ENCODE results near the gene TNFSF13.

Gene TNFSF13

DNA sequence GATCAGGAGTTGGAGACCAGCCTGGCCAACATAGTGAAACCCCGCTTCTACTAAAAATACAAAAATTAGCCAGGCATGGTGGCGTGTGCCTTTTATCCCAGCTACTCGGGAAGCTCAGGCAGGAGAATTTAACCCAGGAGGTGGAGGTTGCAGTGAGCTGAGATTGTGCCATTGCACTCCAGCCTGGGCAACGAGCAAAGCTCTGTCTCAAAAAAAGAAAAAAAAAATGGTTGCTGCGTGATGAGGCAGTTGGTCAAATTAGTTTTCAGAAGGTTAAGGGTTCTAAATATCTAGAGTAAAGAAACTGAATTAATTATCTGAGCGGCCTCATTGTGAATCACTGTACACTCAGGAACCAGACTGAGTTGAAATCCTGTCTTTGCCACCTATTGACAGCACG, 17.4 kb downstream of the TNFSF13 start:
- no peak for DNase-seq

DNA sequence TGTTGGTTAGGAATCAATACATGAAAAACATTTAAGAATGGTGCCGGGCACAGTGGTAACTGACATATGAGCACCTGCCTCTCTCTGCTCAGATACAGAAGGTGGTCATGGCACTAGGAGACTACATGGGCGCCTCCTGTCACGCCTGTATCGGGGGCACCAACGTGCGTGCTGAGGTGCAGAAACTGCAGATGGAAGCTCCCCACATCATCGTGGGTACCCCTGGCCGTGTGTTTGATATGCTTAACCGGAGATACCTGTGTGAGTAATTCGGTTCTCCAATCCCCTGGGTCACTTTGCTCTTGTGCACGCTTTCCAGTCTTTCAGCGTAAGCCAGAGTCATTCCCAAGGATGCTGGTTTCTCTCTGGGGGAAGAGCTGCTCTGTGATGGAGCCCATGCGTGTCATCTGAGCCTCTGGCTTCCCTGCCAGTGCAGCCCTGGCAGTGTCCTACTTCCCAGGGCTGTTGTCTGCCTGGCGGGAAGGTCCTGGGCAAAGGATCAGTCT, 17.9 kb downstream of the TNFSF13 start:
- DNase-seq, result no peak

DNA sequence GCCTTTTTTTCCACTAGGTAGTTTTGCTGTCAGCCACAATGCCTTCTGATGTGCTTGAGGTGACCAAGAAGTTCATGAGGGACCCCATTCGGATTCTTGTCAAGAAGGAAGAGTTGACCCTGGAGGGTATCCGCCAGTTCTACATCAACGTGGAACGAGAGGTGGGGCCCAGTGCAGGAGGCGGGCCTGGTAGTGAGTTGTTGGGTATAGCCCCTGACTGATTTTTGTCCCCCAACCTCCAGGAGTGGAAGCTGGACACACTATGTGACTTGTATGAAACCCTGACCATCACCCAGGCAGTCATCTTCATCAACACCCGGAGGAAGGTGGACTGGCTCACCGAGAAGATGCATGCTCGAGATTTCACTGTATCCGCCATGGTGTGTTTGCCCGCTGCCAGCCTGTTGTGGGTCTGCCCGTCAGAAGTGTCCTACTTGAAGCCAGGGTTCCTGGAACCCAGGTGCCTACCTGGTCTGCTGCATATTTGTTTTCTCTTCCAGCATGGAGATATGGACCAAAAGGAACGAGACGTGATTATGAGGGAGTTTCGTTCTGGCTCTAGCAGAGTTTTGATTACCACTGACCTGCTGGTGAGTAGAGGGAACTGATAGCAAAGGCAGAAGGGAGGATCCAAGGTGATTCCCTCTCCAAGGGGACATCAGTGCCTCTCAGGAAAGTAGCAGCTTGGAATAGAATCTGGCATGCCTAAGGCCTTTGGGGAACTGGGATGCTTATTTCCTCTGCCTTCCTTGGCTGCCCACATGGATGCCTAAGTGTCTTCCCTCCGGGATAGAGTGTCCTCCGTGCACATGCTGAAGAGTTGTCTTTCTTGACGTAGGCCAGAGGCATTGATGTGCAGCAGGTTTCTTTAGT, 19.0 kb downstream of the TNFSF13 start:
- no peak for DNase-seq

DNA sequence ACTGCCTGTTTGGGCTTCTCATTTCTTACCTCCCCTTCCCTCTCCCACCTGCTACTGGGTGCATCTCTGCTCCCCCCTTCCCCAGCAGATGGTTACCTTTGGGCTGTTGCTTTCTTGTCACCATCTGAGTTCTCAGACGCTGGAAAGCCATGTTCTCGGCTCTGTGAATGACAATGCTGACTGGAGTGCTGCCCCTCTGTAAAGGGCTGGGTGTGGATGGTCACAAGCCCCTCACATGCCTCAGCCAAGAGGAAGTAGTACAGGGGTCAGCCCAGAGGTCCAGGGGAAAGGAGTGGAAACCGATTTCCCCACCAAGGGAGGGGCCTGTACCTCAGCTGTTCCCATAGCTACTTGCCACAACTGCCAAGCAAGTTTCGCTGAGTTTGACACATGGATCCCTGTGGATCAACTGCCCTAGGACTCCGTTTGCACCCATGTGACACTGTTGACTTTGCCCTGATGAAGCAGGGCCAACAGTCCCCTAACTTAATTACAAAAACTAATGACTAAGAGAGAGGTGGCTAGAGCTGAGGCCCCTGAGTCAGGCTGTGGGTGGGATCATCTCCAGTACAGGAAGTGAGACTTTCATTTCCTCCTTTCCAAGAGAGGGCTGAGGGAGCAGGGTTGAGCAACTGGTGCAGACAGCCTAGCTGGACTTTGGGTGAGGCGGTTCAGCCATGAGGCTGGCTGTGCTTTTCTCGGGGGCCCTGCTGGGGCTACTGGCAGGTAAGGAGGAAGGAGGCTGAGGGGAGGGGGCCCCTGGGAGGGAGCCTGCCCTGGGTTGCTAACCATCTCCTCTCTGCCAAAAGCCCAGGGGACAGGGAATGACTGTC, 20.7 kb downstream of the TNFSF13 start, which contains the start of gene CD68:
TSS of gene CD68 (plus strand) at position 638 of the 833 bp plus-strand sequence. CDS start at position 678, 40 bp downstream.
- DNase-seq, result no peak

DNA sequence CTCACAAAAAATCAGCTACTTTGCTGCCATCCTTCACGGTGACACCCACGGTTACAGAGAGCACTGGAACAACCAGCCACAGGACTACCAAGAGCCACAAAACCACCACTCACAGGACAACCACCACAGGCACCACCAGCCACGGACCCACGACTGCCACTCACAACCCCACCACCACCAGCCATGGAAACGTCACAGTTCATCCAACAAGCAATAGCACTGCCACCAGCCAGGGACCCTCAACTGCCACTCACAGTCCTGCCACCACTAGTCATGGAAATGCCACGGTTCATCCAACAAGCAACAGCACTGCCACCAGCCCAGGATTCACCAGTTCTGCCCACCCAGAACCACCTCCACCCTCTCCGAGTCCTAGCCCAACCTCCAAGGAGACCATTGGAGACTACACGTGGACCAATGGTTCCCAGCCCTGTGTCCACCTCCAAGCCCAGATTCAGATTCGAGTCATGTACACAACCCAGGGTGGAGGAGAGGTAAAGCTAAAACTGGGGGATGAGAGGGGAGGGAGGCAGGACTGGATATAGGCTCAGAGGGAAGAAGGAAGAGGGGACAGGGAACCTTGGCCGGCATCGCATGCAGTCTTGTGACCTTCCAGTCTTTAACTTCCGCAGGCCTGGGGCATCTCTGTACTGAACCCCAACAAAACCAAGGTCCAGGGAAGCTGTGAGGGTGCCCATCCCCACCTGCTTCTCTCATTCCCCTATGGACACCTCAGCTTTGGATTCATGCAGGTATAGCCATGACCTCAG, 21.5 kb downstream of the TNFSF13 start:
- DNase-seq, result no peak

DNA sequence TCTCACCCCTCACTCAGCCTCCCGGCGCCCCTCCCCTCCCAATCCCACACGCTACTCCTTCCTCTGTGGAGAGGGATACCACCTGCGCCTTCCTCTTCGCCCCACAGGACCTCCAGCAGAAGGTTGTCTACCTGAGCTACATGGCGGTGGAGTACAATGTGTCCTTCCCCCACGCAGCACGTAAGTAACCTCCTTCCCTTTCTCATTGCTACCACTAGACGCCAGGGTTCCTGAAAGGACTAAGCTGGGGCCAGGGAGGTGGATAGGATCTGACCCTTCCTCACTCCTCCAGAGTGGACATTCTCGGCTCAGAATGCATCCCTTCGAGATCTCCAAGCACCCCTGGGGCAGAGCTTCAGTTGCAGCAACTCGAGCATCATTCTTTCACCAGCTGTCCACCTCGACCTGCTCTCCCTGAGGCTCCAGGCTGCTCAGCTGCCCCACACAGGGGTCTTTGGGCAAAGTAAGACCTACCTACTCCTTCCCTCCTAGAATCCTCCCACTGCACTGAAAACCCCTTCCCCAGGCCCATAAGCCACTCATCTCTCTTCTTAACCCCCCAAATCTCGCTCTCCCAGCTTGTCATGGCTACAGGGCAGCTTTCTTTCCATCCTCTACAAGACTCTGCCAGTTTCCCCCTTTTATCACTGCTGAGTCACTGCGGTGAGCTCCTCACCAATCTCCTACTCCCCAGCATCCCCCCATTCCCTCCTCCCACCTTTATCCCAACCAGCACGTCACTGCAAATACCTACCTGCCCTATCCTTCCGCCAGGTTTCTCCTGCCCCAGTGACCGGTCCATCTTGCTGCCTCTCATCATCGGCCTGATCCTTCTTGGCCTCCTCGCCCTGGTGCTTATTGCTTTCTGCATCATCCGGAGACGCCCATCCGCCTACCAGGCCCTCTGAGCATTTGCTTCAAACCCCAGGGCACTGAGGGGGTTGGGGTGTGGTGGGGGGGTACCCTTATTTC, 22.3 kb downstream of the TNFSF13 start:
- no peak for DNase-seq

DNA sequence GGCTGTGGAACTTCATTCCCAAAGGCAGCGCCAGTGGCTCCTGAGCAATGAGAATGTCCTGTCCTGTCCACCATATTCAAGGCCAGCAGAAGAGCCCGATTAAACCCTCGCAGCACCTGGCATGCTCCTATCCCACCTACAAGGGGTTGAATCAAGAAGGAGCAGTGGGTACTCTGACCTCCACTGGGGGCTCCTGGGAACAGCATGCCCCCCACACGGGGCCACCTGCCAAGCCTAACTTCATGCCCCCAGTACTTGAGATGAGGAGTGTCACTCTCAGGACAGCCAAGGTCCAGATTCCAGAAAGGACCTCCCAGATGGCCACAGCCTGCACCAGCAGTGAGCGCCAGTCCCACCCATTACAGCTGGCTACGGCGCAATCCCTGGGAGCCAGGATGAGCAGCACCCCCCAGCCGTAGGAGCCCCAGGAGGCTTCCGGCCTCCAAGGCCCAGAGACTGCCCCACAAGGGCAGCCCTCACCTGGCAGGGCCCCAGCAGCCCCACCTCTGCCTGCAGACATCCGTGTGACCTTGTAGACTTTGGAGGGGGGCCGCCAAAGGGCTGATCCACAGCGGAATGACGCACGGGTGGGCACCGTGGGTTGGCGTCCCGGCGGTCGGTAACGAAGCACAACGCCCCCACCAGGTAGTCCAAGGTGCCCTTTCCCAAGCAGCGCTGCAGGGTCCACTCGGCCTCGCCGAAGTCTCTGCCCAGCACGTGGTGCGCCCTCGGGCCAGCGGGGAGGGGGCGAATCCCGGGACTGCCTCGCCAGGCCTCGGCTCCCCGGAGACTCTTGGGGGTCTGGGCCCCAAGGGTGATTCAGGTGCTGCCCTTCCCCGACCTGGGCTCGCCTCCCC, 24.1 kb downstream of the TNFSF13 start:
- no peak for DNase-seq

DNA sequence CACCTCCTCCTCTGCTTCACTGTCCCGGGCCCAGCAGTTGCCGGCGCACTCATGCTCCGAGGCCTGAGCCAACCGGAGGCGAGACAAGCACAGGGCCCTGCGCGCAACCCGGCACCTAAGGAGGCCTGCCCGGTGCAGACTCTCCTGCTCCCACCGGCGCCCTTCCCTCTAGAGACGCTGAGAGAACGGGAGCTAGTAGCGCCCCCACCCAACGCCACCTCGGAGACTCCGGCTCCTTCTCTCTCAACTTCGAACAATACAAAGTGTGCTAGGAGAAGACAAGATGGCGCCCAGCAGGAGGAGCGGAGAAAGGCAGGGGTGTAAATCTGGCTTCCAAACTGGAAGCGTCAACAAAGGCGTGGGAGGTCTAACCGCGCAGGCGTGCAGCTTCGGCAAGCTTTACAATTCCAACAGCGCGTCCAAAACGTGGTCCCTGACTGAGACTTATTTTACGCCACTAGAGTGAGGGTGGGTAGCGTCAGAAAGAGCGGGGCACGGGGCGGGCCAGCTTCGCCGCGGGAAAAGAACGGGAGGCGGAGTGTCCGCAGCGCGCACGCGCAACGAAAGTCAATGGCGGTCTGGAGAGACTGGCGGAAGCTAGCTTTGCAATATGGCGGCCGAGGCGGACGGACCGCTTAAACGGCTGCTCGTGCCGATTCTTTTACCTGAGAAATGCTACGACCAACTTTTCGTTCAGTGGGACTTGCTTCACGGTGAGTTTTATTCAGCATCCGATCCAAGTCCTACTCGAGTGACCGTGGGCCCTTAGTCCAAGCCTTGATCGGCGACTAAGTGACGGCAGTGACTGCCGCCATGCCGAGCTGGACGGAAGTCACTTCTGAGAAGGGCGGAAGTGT, 24.9 kb downstream of the TNFSF13 start, which contains the start of gene MPDU1:
TSS of gene MPDU1 (plus strand) at position 600 of the 857 bp plus-strand sequence. CDS start at position 611, 11 bp downstream.
- DNase-seq, result peak; percentile 97

DNA sequence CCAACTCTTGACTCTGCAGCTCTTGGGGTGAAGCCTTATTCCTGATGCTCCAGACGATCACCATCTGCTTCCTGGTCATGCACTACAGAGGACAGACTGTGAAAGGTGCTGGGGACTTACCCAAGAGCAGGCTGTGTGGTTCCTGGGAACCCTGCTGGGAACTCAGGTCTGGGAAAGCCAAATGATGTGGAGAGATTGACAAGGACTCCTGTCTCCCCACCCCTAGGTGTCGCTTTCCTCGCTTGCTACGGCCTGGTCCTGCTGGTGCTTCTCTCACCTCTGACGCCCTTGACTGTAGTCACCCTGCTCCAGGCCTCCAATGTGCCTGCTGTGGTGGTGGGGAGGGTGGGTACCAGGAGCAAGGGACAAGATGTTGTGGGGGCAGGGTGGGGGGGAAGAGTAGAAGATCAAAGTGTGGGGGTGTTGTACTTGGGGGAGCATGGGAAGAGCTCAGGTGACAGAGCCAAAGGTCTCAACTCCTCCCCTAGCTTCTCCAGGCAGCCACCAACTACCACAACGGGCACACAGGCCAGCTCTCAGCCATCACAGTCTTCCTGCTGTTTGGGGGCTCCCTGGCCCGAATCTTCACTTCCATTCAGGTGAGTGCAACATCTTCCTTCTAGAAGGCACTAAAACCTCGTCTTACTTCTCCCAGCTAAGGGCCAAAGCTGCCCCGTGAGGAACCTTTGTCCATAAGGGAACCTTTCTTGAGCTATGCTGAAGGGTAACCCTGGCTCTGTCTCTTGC, 28.3 kb downstream of the TNFSF13 start:
- DNase-seq, result no peak

DNA sequence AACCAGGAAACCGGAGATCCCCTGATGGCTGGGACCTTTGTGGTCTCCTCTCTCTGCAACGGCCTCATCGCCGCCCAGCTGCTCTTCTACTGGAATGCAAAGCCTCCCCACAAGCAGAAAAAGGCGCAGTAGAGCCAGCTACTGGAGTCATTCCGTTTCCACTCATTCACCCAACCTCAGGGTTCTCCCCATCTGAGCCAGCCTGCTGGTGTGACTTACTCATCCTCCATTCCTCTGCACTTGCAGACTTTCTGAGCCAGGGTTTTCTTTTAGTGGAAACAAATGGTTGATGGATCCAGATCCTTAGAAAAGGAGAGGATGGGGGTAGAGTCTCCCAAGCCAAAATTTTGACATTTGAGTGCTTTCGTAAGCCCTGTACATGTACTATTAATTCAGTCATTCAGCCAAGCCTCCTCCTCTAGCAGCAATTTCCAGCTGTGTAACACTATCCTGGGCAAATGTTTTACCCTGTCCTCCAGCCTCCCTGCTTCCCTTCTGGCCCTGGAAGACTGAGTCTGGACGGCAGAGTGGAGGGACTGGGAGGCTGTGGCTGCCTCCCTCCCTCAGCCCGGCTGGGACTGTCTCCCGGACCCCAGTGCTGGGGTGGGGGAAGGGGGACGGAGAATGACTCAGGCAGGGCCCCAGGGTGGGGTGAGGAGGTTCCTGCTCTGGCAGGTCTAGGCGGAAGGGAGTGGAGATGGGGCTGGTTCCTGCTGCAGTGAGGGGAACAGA, 29.0 kb downstream of the TNFSF13 start:
- DNase-seq, result no peak

DNA sequence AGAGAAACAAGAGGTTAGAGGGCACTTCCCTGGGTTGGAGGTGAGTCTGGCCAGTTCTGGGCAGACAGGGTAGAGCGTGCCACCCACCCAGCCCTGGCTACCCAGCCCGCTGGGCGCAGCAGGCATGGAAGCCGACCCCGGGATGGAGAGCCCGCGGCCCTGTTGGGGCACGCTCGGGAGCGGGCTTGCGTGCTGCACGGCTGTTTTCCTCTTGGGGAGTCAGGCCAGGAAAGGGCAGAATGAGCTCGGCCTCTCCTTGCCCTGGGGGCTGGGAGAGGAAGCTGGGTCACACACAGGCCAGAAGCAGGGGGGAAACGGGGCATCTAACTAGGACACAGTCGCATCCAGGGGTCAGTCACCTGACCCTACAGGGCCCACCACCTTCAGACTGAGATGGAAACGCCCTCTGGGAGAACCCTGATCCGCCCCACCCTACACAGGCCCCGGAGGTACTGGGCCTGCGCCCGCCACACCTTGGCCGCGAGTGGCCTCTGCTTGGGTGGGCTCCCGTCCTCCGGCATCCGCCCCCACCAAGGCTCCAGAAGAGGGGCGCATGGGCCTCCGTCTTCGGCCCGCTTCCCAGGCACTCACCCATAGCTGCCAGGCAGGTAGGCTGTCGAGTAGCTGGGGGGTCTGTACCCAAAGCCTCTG, 30.1 kb downstream of the TNFSF13 start:
- DNase-seq, result no peak

DNA sequence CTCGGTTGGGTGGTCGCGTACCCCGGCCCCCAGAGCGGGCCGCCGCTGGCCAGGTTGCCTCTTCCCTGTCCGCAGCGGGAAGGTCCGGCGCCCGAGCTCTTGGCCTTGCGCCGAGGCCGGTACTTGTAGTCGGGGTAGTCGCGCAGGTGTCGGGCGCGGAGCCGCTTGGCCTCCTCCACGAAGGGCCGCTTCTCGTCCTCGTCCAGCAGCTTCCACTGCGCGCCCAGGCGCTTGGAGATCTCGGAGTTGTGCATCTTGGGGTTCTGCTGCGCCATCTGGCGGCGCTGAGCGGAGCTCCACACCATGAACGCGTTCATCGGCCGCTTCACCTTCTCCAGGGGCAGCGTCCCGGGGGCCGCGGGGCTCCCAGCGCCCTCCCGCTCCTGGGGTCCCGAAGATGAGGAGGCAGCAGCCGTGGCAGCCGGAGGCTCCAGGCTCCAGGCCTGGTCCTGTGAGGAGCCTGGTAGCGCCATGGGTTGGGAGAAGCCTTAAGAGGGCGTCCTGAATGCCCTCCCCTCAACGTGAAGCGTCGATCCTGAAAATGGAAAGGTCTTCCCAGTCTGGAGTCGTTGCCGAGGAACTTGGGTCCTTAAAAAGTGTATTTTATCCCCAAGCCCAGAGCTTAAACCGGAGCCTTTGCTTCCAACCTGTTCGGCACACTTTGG, 30.8 kb downstream of the TNFSF13 start:
- no peak for DNase-seq

DNA sequence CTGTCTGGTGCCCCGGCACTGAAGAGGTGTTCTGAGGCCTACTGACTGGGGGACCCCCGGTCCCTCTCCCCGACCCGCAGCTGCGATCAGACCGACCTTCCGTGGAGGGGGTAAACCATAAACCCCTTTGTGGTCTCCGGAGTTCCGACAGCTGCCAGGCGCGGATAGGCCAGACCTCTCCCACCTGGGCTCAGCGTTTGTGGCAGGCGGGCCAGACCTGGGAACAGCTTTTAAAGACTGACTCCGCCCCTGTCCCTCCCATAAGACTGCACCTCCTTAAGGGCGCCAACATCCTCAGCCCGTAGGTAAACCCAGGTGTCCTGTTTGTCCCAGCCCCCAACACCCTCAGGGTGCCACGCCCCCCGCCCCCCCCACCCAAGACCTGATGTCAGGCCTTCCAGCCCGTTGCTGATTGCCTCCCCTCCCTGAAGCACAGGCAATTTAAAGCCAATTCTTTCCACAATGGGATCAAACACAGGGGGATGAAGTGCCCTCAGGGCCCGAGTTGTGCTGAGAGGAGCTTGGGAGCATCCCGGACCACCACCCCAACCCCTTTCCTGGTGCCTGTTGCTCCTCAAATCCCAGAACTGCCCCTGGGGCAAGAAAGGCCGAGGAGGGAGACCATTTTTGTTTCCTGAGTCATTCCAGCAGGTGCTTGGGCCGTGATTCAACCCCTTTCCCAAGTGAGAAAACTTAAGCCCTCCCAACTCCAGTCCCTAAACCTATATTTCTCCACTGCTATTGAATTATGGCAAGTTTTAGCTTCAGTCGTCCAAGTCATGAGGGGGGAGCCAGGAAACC, 31.5 kb downstream of the TNFSF13 start, which contains the start of gene SOX15:
TSS of gene SOX15 (minus strand) at position 204 of the 801 bp plus-strand sequence. CDS start 418 bp downstream, outside the sequence.
- no peak for DNase-seq

DNA sequence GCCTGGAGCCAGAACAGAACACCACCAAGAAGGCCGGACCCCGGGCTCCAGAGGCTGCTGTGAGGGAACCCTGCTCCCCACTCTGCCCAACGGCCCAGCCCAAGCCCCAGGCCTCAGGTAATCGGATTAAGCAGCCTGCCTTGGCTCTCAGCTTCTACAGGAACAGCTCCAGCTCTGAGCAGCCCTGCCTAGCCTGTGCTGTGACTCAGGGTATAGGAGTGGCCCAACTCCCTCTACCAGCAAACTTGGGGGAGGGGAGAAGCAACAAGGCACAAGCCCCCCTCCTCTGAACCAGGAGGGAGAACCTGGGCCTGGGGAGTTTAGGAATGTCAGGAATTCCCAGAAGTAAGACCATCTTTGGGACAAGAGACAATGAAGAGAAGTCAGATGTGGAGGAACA, 32.2 kb downstream of the TNFSF13 start:
- no peak for DNase-seq

DNA sequence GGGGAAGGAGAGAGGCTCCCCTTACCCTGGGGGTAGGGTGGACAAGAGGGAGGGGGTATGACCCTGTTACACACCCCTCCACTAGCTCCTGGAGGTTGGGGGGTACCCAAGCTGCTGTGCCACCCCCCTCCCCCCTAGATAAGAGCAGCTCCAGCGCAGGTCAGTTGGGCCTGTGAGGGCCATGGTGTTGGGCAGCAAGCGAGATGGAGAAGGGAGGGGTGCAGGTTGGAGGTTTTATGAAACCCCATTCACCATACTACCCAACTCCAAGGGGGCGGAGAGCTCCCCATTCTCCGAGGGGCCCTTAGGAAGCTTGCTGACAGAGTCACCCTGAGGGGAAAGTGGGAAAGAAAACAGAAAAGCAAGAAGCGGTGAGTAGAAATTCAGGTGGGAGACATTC, 33.0 kb downstream of the TNFSF13 start:
- no peak for DNase-seq
